Hepatocyte (in vitro differentiated cells): ENCODE measurements around the gene NDUFS7.

ENCODE experiments used
- EZH2 ChIP-seq: fragments of 200-600 bp; sonication (generic); IDR thresholded peaks from 2 replicates; pipeline ENCODE4 v1.6.1; 2016; ENCODE audit warnings: antibody characterized with exemption, mild to moderate bottlenecking, borderline replicate concordance
- TF ChIP-seq, protein P1 (sequence below): fragments of 200-600 bp; sonication (generic); IDR thresholded peaks from 2 replicates; pipeline ENCODE4 v1.5.1; 2016; ENCODE audit warnings: antibody characterized with exemption, mild to moderate bottlenecking; ENCODE audit not compliant: poor library complexity

DNA sequence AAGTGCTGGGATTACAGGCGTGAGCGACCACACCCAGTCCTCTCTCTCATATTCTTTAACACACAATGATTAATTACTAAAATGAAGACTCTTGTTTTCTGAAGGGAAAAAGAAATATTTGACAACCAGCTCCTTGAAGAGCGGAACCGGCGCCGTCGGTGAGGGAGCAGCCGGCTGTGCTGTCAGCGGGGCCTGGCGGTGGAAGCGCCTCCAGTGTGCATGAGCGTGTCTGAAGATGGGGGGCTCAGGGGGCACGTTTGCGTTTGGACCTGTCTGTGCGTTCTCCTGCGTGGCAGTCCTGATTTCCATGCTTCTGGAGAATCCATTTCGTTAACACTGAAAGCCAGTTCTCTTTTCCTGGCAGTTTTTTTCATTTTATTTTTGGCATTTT, 7.3 kb upstream of the NDUFS7 start:
- TF ChIP-seq, protein P1, sequence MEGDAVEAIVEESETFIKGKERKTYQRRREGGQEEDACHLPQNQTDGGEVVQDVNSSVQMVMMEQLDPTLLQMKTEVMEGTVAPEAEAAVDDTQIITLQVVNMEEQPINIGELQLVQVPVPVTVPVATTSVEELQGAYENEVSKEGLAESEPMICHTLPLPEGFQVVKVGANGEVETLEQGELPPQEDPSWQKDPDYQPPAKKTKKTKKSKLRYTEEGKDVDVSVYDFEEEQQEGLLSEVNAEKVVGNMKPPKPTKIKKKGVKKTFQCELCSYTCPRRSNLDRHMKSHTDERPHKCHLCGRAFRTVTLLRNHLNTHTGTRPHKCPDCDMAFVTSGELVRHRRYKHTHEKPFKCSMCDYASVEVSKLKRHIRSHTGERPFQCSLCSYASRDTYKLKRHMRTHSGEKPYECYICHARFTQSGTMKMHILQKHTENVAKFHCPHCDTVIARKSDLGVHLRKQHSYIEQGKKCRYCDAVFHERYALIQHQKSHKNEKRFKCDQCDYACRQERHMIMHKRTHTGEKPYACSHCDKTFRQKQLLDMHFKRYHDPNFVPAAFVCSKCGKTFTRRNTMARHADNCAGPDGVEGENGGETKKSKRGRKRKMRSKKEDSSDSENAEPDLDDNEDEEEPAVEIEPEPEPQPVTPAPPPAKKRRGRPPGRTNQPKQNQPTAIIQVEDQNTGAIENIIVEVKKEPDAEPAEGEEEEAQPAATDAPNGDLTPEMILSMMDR: no peak
- no peak for TF ChIP-seq EZH2
